Effector memory CD8-positive, alpha-beta T cell (primary cell): ENCODE results near the gene WASF2.
"Not testable (repeated sequence)": the region's sequence is repeated elsewhere in the genome, so short reads cannot be mapped to it uniquely, and the experiment has no call there.

Source experiments
- ATAC-seq: fragments of 150-1000 bp; cut with Tn5 transposase; replicated peaks from 2 replicates; pipeline ENCODE4 v1.10.0; 2021; ENCODE audit warnings: mild to moderate bottlenecking, moderate library complexity
- DNase-seq, 3 experiments: peaks; one replicate each; pipeline ENCODE4 v3.0.0; 2021
- H3K27ac Mint-ChIP-seq, 2 donors: one replicate each; pipeline ENCODE4 v1.8.0; 2022; ENCODE audit warnings: mild to moderate bottlenecking in 2 of 2, mixed read lengths in 2 of 2, moderate library complexity in 2 of 2
- H3K27me3 Mint-ChIP-seq, 2 donors: one replicate each; pipeline ENCODE4 v1.8.0; 2022; ENCODE audit warnings: mixed read lengths in 2 of 2
- H3K36me3 Mint-ChIP-seq: one replicate; pipeline ENCODE4 v1.8.0; 2022; ENCODE audit warnings: mild to moderate bottlenecking, moderate library complexity, mixed read lengths; ENCODE audit not compliant: insufficient read depth
- H3K4me1 Mint-ChIP-seq, 2 donors: one replicate each; pipeline ENCODE4 v1.8.0; 2022; ENCODE audit warnings: low read depth in 2 of 2, mixed read lengths in 2 of 2
- H3K4me3 Mint-ChIP-seq, 2 donors: one replicate each; pipeline ENCODE4 v1.8.0; 2022; ENCODE audit warnings: mild to moderate bottlenecking in 2 of 2, mixed read lengths in 2 of 2, moderate library complexity in 2 of 2
- H3K9me3 Mint-ChIP-seq, 2 donors: one replicate each; pipeline ENCODE4 v1.8.0; 2022; ENCODE audit warnings: mixed read lengths in 2 of 2

Gene WASF2

DNA sequence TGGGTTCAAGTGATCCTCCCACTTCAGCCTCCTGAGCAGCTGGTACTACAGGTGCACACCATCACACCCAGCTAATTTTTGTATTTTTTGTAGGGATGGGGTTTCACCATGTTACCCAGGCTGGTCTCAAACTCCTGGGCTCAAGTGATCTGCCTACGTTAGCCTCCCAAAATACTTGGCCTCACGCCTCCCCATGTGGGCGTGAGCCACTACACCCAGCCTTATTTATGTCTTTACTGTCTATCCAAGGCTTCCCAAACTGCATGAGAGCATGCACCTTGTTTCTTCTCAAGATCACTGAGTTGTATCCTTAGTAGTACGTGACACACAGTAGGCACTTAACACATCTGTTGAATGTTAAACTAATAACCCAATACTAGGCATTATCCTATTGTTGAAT is 14.2 kb downstream of the WASF2 start:
- Mint-ChIP-seq H3K27me3 (no peaks in the 10 kb centered on the region), H3K4me1 (peaks cover 44 to 65% of the 10 kb centered on the region in 2 donors), H3K27ac (peak overlapping the region; percentile 46 to 71), H3K36me3 (peaks cover 35% of the 10 kb centered on the region), H3K4me3 (peak overlapping the region; percentile 0 to 22), H3K9me3 (no peaks in the 10 kb centered on the region)
- DNase-seq, result no peak
- no peak for ATAC-seq

- Mint-ChIP-seq H3K9me3 (no peaks in the 10 kb centered on the region), H3K27me3 (no peaks in the 10 kb centered on the region), H3K4me3 (peak overlapping the region; percentile 18 to 37), H3K4me1 (peaks cover 57 to 71% of the 10 kb centered on the region in 2 donors), H3K36me3 (peaks cover 32% of the 10 kb centered on the region), H3K27ac (peak overlapping the region in 1 of 2 donors; percentile 86)
- DNase-seq (no peak), ATAC-seq (no peak)
Measured at GRCh38 chr1:27473755-27474154, 16.2 kb downstream of the WASF2 start.

DNA sequence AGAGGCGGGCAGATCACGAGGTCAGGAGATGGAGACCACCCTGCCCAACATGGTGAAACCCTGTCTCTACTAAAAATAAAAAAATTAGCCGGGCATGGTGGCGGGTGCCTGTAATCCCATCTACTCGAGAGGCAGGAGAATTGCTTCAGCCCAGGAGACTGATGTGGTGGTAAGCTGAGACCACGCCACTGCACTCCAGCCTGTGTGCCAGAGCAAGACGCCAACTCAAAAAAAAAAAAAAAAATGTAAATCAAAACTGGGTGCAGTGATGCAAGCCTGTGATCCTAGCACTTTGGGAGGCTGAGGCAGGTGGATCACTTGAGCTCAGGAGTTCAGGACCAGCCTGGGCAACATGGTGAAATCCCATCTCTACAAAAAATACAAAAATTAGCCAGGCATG is 17.9 kb downstream of the WASF2 start:
- DNase-seq, H3K27me3 Mint-ChIP-seq, ATAC-seq, H3K9me3 Mint-ChIP-seq: not testable (repeated sequence)
- Mint-ChIP-seq H3K4me3 (peak overlapping the region in 1 of 2 donors; percentile 42), H3K27ac (peak overlapping the region; percentile 5 to 86), H3K4me1 (peaks cover 55 to 74% of the 10 kb centered on the region in 2 donors), H3K36me3 (peaks cover 35% of the 10 kb centered on the region)

- Mint-ChIP-seq H3K36me3 (peaks cover 36% of the 10 kb centered on the region), H3K4me3 (no peak overlapping the region), H3K9me3 (no peaks in the 10 kb centered on the region), H3K27me3 (no peaks in the 10 kb centered on the region), H3K4me1 (peaks cover 51 to 70% of the 10 kb centered on the region in 2 donors), H3K27ac (peak overlapping the region in 1 of 2 donors; percentile 5)
- DNase-seq, result no peak
- no peak for ATAC-seq
Measured at GRCh38 chr1:27471477-27471876, 18.5 kb downstream of the WASF2 start.

DNA sequence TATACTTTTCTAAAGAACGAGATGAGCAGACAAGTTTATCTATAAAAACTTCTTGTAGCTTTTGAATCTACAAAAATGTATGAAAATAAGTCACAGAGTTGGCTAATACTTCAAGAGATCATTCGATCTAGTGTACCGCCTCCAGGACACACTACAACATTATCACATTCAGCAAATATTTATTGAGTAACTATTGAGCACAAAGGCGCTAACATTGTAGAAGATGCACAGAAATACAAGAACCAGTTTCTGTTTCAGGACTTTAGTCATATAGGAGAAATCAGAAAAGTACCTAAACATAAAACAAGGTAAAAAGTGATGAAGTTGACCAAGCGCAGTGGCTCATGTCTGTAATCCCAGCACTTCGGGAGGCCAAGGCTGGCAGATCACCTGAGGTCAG is 20.6 kb downstream of the WASF2 start:
- H3K27me3 Mint-ChIP-seq, result no peaks in the 10 kb centered on the region
- H3K9me3 Mint-ChIP-seq, result no peaks in the 10 kb centered on the region
- H3K27ac Mint-ChIP-seq, result peak overlapping the region; percentile 52 to 68
- peaks cover 48 to 70% of the 10 kb centered on the region in 2 donors for H3K4me1 Mint-ChIP-seq
- DNase-seq (no peak), ATAC-seq (no peak)
- peaks cover 40% of the 10 kb centered on the region for H3K36me3 Mint-ChIP-seq
- H3K4me3 Mint-ChIP-seq, result no peak overlapping the region

- H3K4me1 Mint-ChIP-seq, result peaks cover 39 to 60% of the 10 kb centered on the region in 2 donors
- not testable (repeated sequence) for H3K9me3 Mint-ChIP-seq, H3K4me3 Mint-ChIP-seq, DNase-seq, H3K27me3 Mint-ChIP-seq, ATAC-seq
- peaks cover 40% of the 10 kb centered on the region for H3K36me3 Mint-ChIP-seq
- peak overlapping the region; percentile 52 to 68 for H3K27ac Mint-ChIP-seq
Measured at GRCh38 chr1:27468378-27468777, 21.6 kb downstream of the WASF2 start.

GRCh38 chr1:27464926-27465647 is 24.9 kb downstream of the WASF2 start:
- Mint-ChIP-seq H3K4me1 (peaks cover 25 to 53% of the 10 kb centered on the region in 2 donors), H3K9me3 (no peaks in the 10 kb centered on the region)

DNA sequence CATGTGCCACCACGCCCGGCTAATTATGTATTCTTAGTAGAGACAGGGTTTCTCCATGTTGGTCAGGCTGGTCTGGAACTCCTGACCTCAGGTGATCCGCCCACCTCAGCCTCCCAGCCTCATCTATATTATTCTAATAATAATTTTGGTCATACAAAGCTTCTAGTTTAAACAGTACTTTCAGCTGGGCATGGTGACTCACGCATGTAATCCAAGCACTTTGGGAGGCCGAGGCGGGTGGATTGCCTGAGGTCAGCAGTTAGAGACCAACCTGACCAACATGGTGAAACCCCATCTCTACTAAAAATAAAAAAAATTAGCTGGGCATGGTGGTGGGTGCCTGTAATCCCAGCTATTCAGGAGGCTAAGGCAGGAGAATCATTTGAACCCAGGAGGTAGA is 26.1 kb downstream of the WASF2 start:
- not testable (repeated sequence) for H3K27me3 Mint-ChIP-seq, H3K4me3 Mint-ChIP-seq, ATAC-seq, DNase-seq, H3K27ac Mint-ChIP-seq, H3K9me3 Mint-ChIP-seq
- H3K4me1 Mint-ChIP-seq, result peaks cover 14 to 46% of the 10 kb centered on the region in 2 donors
- H3K36me3 Mint-ChIP-seq, result peaks cover 28% of the 10 kb centered on the region

More at GRCh38 chr1:27464926-27465647, 24.9 kb downstream of the WASF2 start:
- Mint-ChIP-seq H3K4me3 (no peak overlapping the region), H3K27ac (peak overlapping the region; percentile 71 to 73), H3K36me3 (peaks cover 31% of the 10 kb centered on the region), H3K27me3 (no peaks in the 10 kb centered on the region)
- ATAC-seq (no peak), DNase-seq (no peak)

- not testable (repeated sequence) for ATAC-seq, H3K4me3 Mint-ChIP-seq, H3K27me3 Mint-ChIP-seq, H3K27ac Mint-ChIP-seq, H3K9me3 Mint-ChIP-seq, DNase-seq
- Mint-ChIP-seq H3K36me3 (peaks cover 11% of the 10 kb centered on the region), H3K4me1 (peaks cover 18 to 37% of the 10 kb centered on the region in 2 donors)
Measured at GRCh38 chr1:27458521-27458920, 31.4 kb downstream of the WASF2 start.

DNA sequence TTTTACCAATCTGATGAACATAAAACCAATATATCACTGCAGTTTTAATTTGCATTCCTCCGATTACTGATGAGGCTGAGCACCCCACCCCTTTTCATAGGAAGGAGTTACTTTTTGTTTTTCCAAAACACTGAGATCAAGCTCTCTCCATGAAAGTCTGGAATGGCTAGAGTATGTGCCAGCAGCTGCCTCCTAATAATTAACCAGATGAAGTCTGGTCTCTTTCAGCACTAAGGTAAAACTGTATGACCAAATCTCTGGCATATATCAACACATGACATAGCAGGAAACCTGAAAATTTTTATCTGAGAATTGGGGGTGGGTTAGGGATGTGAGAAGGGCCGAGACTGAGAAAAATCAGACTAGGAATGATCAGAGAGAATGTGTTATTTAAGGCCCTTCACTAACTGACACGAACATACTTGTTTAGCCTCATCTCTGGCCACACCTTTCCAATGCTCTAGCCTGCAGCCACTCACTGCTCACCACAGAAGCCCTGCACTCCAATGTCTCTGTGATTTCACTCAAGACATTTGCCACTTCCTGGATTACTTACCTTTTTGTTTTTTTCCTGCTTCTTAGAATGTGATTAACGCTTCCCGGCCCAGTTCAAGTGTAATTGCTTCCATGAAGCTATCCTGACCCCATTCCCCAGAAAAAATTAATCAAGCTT is 34.7 kb downstream of the WASF2 start:
- Mint-ChIP-seq H3K27me3 (no peaks in the 10 kb centered on the region), H3K36me3 (peaks cover 11% of the 10 kb centered on the region), H3K27ac (peak overlapping the region; percentile 52 to 84), H3K4me3 (peak overlapping the region; percentile 24 to 43), H3K4me1 (peaks cover 24 to 41% of the 10 kb centered on the region in 2 donors), H3K9me3 (no peaks in the 10 kb centered on the region)
- DNase-seq (no peak), ATAC-seq (peak; percentile 84)

GRCh38 chr1:27454610-27455009 is 35.4 kb downstream of the WASF2 start:
- H3K4me3 Mint-ChIP-seq, result no peak overlapping the region
- ATAC-seq, result no peak

GRCh38 chr1:27451343-27451742 is 38.6 kb downstream of the WASF2 start:
- ATAC-seq, result no peak
- H3K27ac Mint-ChIP-seq, result peak overlapping the region; percentile 13 to 73

More at GRCh38 chr1:27454610-27455009, 35.4 kb downstream of the WASF2 start:
- no peak for DNase-seq
- H3K27ac Mint-ChIP-seq, result peak overlapping the region in 1 of 2 donors; percentile 52
- peaks cover 11% of the 10 kb centered on the region for H3K36me3 Mint-ChIP-seq
- no peaks in the 10 kb centered on the region for H3K27me3 Mint-ChIP-seq
- H3K9me3 Mint-ChIP-seq, result no peaks in the 10 kb centered on the region
- peaks cover 24 to 37% of the 10 kb centered on the region in 2 donors for H3K4me1 Mint-ChIP-seq

DNA sequence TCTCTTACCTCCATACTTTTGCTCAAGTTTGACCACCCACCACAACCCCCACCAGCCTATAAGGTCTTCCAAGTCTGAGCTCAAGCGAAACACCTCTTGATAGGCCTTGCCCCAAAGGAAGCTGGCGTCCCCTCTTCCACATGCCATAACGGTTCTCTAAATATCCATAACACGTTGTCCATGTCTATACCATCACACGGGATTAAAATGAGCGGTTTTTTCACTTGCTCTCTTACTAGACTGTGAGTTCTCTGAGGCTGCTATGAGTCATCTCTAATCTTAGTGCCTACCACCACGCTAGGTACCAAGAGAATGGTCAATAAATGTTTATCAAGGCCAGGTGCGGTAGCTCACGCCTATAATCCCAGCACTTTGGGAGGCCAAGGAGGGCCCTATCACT is 41.0 kb downstream of the WASF2 start:
- Mint-ChIP-seq H3K36me3 (peaks cover 7% of the 10 kb centered on the region), H3K27ac (peak overlapping the region in 1 of 2 donors; percentile 57), H3K9me3 (no peaks in the 10 kb centered on the region), H3K4me1 (peaks cover 39 to 56% of the 10 kb centered on the region in 2 donors), H3K27me3 (no peaks in the 10 kb centered on the region), H3K4me3 (no peak overlapping the region)
- ATAC-seq, result no peak
- DNase-seq, result no peak

More at GRCh38 chr1:27451343-27451742, 38.6 kb downstream of the WASF2 start:
- DNase-seq, result no peak
- no peaks in the 10 kb centered on the region for H3K9me3 Mint-ChIP-seq
- H3K4me3 Mint-ChIP-seq, result no peak overlapping the region
- H3K4me1 Mint-ChIP-seq, result peaks cover 37 to 53% of the 10 kb centered on the region in 2 donors
- H3K27me3 Mint-ChIP-seq, result no peaks in the 10 kb centered on the region
- H3K36me3 Mint-ChIP-seq, result peaks cover 9% of the 10 kb centered on the region

GRCh38 chr1:27447883-27448282 is 42.1 kb downstream of the WASF2 start:
- Mint-ChIP-seq H3K27ac (peak overlapping the region; percentile 10 to 23), H3K4me1 (peaks cover 39 to 53% of the 10 kb centered on the region in 2 donors), H3K4me3 (no peak overlapping the region), H3K36me3 (peaks cover 7% of the 10 kb centered on the region), H3K27me3 (no peaks in the 10 kb centered on the region), H3K9me3 (no peaks in the 10 kb centered on the region)
- DNase-seq, result no peak
- ATAC-seq, result no peak
